ENCODE data around the gene ANKMY1.

Gene ANKMY1

GRCh38 chr2:240460253-240460711 is 97.5 kb downstream of the ANKMY1 start:
- DNase-seq (ENCODE audit: low read depth in 2 of 2), result no peak

DNA sequence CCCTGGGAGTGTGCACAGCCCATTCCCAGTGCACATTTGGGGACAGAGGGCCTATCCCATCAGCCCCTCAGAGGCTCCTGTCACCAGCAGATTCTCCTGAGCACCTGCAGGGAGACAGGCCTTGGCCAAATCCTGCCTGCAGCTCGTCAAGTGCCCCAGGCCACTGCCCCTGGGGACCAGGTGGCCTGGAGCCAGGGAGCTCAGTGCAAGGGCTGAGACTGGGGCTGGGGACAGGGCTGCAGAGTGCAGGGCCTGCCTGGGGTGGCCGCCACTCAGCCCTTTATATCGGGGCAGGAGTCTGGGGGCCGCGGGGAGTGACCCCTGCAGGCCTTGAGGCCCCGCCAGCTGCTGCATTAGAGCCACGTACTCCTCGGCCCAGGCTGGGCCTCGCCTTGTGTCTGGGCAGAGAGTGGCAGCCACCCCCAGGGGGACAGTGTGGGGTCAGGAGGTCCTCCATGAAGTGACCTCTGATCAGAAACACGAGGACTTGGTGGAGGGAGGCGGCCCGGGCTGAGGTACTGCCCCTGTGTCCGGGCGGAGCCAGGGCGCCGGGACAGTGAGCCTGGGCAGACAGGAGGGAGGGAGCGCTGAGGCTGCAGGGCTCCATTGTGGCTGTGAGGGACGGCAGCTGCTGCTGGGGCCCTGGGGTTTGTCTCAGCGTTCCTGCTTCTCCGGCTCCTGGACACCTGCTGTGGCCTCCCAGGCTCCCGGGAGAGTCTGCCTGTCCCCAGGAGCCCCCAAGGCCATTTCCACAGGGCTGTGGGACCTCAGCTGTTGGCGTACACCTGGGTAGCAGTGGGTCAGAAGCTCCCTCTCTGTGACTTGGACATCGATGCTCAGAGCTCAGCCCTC is 98.2 kb downstream of the ANKMY1 start:
- DNase-seq (ENCODE audit: low read depth in 2 of 2), result no peak

DNA sequence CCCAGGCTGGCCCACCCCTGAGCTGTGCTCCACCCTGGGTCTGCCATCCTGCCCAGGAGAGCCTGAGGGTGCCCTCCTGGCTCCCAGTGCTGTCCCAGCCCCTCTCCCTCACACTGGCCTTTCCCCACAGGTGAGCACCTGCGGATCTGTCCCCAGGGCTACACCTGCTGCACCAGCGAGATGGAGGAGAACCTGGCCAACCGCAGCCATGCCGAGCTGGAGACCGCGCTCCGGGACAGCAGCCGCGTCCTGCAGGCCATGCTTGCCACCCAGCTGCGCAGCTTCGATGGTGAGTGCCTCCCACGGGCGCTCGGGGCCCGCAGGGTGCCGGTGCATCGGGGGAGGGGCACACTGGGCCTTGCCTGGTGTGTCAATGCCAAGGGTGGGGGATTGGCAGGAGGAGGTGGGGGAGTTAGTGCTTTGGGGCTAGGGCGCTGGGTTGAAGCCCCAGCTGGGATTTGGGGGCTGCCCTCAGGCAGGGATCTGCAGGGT is 98.8 kb downstream of the ANKMY1 start:
- no peak for DNase-seq (ENCODE audit: low read depth in 2 of 2)

DNA sequence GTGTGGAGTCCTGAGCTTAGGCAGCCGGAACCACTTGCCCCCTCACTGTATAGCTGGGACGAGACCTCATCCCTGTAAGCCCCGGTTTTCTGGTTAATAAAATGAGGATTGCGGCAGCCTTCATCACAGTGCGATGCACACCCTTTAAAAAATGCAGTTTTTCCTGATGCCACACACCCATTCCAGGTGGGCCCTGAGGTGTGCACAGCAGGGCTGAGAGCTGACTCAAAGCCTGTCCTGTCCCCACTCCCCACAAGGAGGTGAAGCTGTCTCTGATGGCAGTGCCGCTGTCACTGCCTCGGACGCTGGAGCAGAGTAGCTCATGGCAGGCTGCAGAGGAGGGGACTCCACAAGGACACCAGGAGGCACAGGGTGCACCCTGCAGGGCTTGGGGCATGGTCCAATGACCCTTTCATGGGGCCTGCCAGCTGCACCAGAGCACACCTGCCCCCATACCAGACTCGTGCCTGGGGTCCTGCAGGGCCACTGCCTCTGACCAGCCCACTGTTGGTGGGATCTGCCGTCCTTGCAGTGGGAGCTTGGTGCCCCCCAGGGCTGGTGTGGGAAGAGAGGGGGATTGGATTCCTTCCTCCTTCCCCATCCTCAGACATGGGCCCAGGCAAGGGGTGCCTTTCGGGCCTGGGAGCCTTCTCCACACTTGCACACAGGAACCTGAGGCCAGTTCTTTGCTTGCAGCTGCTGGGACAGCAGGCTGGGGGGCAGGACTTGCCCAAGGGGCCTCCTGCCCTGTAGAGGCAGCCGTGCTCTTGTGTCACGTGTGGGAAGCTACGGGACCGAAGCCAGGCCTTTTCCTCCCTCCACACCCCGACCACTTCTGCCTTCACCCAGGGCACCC is 99.5 kb downstream of the ANKMY1 start:
- DNase-seq (ENCODE audit: low read depth in 2 of 2), result no peak

DNA sequence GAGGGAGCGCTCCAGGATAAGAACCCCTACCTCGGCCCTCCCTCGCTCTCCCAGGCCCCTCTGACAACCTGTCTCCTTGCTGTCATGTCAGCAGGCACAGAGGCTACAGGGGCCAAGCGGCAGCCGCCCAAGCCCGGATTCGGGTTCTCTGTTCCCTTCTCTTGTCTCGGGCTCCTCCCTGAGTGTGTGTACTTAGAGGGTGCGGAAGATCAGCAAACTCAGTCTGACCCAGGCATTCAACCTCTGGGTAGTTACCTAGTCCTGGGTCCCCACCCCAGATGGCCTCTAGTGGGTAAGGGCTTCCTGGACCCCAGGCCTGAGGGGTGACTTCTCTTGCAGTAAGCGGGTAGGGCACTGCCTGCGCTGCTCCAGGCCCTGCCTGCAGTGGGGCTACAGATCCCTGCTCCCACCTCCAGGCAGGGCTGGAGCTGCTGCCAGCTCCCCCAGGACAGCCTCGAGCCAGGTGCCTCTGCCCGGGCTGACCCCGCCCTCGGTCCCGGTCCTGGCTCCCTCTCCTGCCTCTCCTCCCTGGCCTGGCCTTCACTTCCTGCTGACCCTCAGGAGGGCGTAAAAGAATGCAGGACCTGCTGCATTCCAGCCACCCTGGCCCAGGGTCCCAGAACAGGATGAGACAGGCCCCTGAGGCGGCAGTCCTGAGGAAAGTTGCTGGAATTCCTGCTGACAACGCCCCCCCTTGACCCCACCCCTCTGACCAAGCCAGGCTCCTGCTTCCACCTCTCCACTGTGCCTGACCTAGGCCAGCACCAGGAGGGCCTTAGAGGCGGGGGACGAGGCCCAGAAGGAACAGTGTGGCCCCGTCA is 100.4 kb downstream of the ANKMY1 start:
- DNase-seq (ENCODE audit: low read depth in 2 of 2), result no peak

GRCh38 chr2:240456447-240457222 is 101.2 kb downstream of the ANKMY1 start:
- DNase-seq (ENCODE audit: low read depth in 2 of 2), result no peak

DNA sequence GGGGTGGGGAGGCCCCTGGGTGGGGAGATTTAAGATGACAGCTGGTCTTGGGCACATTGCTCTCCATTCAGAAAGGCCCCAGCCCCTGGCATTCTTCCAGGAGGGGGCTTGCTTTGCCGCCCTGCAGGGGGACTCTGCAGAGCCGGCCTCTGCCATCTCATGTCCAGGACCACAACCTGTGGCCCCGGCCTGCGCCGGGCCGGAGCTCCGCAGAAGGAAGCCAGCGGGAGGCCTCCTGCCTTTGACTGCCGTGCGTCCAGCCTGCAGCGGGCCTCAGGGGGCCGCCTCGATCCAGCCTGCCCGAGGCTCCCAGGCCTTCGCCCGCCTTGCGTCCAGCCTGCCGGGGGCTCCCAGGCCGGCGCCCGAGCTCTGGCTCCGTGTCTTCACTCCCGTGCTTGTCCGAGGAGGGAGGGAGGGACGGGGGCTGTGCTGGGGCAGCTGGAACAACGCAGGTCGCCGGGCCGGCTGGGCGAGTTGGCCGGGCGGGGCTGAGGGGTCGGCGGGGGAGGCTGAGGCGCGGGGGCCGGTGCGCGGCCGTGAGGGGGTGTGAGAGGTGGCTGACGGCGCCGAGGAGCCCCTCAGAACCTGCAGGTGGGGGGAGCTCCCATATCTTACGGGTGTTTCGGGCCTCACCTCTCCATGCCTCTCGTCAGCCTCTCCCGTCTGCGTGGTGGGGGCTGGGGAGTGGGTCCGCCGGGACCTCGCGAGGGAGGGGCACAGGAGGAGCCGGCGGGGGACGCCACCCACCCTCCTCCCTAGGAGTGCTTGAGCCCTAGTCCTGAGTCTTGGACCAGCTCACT is 101.9 kb downstream of the ANKMY1 start:
- no peak for DNase-seq (ENCODE audit: low read depth in 2 of 2)

DNA sequence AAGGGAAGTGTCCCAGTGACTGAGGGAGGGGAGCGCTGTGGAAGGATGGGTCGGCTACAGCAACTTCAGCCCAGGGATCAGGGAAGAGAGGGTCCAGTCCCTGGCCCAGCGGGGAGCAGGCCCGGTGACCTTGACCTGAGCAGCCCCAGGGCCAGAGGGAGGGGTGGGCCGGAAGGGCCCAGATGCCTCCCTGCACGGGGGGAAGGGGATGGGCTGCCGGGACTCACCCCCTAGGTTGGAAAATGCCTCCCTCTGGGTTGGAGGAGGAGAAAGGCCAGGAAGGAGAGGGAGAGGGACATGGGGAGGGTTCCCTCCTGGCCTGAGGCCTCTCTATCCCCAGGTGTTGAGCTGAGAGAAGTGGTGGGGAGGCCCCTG is 102.5 kb downstream of the ANKMY1 start:
- no peak for DNase-seq (ENCODE audit: low read depth in 2 of 2)

GRCh38 chr2:240454106-240454901 is 103.5 kb downstream of the ANKMY1 start:
- DNase-seq (ENCODE audit: low read depth in 2 of 2), result no peak

DNA sequence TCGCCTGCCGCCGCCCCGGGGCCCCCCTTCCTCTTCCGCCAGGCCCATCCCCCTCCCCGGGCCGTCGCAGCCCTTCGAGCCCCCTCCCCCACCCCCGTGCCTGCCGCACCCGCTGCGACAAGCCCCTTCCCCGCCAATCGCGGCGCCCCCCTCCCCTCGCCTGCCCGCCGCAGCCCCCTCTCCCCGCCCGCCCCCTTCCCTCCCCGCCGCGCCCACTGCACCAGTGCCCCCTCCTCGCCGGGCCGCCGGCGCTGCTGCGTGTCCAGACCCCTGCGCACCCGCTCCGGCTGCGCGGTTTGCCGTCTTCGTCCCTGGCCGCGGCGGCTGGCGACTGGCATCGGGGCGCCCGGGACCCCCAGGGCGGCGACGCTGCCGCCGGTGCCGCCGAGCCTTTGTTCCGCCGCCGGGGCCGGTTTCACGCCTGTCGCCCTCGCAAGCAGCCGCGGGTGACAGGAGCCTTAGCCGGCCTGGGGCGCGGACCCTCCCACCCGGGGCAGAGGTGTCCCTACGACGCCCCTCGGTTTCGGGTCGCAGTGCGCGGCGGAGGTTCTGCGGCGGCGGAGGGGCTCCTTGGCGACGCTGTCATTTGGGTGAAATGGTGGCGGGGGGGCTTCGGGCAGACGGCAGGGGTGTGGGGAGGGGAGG is 104.2 kb downstream of the ANKMY1 start:
- no peak for DNase-seq (ENCODE audit: low read depth in 2 of 2)

- DNase-seq (ENCODE audit: low read depth in 2 of 2), result no peak
These were observed 105.1 kb downstream of the ANKMY1 start for GRCh38 chr2:240452462-240453256.

GRCh38 chr2:240451791-240452461 is 105.9 kb downstream of the ANKMY1 start:
- DNase-seq (ENCODE audit: low read depth in 2 of 2), result no peak

GRCh38 chr2:240451108-240451611 is 106.6 kb downstream of the ANKMY1 start:
- no peak for DNase-seq (ENCODE audit: low read depth in 2 of 2)

DNA sequence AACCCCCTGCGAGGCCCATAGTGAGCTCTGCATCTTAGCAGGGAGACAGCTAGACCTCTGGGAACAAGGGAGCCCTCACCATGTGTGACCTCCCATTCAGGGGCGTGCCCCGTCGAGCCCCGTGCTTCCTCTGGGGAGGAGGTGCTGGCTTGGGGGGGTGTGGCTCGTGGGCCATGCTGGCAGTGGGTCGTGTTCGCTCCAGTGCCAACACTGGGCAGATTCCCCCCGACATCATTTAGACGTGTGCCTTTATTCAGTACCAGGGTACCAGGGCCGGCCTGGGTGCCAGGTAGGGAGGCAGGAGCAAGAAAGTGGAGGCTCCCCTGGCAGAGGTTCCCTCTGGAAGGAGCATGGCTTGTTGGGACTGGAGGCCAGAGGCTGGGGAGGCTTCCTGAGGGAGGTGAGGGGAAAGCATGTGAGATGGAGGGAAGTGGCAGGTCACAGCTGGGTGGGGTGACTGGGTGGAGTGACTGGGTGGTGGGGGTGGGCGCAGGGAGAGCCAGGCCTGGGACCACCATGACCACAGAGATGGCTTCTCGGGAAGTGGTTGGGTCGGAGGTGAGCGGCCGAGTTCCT is 107.2 kb downstream of the ANKMY1 start:
- DNase-seq (ENCODE audit: low read depth in 2 of 2), result no peak

DNA sequence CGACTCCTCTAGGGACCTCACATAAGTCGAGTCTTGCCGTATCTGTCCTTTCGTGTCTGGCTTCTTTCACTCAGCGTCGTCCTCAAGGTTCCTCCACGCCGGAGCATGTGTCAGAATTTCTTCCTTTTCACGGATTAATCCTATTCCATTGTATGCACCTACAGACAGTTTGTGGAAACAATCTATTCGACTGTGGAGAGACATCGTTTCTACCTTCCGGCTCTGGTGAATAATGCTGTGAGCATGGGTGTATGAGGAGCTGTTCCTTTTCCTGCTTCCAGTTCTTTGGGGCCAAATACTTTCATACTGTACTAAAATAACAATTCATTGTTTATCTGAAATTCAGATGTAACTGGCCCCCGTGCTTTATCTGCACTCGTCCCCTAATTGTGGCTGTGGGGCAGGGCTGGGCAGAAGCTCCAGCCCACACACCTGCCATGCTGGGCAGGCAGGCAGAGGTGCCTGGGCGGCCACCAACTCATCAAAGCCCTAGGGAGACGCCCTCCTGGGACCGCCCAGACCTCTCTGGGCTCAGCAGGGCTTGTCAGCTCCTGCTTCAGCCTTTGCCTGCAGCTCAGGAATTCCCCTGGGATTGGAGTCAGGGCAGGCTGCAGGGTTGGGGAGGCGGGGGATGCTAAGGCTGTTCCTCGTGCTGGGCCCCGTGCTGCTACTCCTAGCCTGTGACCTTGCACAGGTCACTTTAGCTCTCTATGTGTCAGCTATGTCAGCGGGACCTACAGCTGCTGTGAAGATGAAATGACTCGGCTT is 107.8 kb downstream of the ANKMY1 start:
- no peak for DNase-seq (ENCODE audit: low read depth in 2 of 2)

Data from stimulated activated CD8-positive, alpha-beta memory T cell treated with anti-CD3 and anti-CD28 coated beads, Interleukin-7, amount 100 ng/mL, for 4 hours (primary cell).